ENCODE results near the gene ARHGEF33. TPM values are rescaled to one million over a fixed set of nuclear protein-coding genes. Genes with fewer than 3 reads are reported as not detected.

ARHGEF33 gene
- total RNA-seq, 2 experiments from 2014 or later = 0.38 TPM; not detected in 1

DNA sequence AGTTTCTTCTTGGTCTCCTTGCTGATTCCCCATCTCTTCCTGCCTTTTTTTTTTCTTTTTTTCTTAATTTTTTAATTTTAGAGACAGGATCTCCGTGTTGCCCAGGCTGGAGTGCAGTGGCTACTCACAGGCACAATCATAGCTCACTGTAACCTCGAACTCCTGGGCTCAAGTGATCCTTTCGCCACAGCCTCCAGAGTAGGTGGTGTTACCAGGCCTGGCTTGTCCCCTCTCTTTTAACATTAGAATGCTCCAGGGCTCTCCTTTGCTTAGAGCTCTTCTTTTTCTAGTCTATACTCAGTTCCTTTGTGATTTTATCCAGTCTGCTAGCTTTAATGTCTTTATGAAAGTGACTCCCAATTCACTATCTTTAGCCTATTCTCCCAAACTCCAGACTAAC is 89.2 kb downstream of the ARHGEF33 start:
- Histone ChIP-seq H2AFZ (ENCODE audit: low read length) (no peak overlapping the region), H3K27ac (ENCODE audit: low read depth, low read length, poor library complexity, severe bottlenecking) (no peak overlapping the region), H3K79me2 (ENCODE audit: insufficient read depth, low read depth, low read length) (no peaks in the 10 kb centered on the region), H3K4me3 (ENCODE audit: low read depth, low read length, poor library complexity, severe bottlenecking) (no peak overlapping the region), H3K4me1 (ENCODE audit: insufficient read depth, low read length, poor library complexity, severe bottlenecking) (no peaks in the 10 kb centered on the region), H4K20me1 (ENCODE audit: insufficient read depth, low read length) (no peaks in the 10 kb centered on the region), H3K9me3 (ENCODE audit: low read length) (no peaks in the 10 kb centered on the region), H3K9me2 (ENCODE audit: insufficient read depth, low read length) (no peaks in the 10 kb centered on the region), H3K36me3 (ENCODE audit: insufficient read depth, low read length) (peaks cover 2% of the 10 kb centered on the region; the same call in 1 of the 2 replicates), H3K4me2 (ENCODE audit: low read length) (no peak overlapping the region)
- no TSS peak for BruUV-seq (replicated peaks)
- intact Hi-C loops (cut with micrococcal nuclease; ENCODE audit: unreplicated experiment) = no loop called here
- CTCF ChIA-PET (ENCODE audit: unreplicated experiment) = interaction anchor here (0.7 kb wide), 1 partner anchor 11 kb away, joined by 3 read pairs; no protein-coding TSS in a partner anchor
- POLR2A ChIA-PET = interaction anchor here (1.6 kb wide), 1 partner anchor 9 kb away, joined by 5 read pairs; no protein-coding TSS in a partner anchor
- TF ChIP-seq EZH2phosphoT487 (IDR thresholded peaks at IDR 0.05; ENCODE audit: borderline replicate concordance, low read depth, low read length) = no peak
- TF ChIP-seq, protein P1, sequence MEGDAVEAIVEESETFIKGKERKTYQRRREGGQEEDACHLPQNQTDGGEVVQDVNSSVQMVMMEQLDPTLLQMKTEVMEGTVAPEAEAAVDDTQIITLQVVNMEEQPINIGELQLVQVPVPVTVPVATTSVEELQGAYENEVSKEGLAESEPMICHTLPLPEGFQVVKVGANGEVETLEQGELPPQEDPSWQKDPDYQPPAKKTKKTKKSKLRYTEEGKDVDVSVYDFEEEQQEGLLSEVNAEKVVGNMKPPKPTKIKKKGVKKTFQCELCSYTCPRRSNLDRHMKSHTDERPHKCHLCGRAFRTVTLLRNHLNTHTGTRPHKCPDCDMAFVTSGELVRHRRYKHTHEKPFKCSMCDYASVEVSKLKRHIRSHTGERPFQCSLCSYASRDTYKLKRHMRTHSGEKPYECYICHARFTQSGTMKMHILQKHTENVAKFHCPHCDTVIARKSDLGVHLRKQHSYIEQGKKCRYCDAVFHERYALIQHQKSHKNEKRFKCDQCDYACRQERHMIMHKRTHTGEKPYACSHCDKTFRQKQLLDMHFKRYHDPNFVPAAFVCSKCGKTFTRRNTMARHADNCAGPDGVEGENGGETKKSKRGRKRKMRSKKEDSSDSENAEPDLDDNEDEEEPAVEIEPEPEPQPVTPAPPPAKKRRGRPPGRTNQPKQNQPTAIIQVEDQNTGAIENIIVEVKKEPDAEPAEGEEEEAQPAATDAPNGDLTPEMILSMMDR (conservative IDR thresholded peaks at IDR 0.05; ENCODE audit: low read length) = no peak
- no peak for DNase-seq (ENCODE audit: low spot score)

DNA sequence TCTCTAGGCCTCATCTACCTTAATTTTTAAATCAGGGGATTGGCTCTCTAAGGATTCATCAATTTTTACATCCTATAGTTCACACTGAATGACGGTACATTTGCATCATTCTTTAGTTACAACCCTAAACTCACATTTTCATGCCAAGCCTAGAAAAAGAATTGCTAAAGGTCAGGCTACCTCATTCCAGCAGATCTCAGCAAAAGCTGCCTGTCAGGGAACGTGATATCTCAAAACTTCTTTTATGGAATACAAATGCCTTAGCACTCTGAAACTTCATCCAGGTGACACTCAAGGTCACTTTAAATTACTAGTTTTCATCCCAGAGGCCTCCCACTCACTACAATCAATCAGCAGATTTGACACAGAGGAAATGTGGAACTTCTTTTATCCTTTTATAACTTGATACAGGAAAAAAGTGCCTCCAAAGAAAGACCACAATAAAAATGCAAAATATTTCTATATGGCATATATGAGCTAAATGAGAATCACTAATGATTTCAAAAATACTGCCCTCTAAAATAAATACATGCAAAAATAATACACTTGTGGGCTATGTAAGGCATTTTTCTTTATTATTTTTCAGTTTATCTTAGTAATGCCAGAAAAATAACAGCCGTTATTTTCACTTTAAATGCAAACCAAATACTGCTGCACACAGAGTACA is 91.5 kb downstream of the ARHGEF33 start:
- Histone ChIP-seq H3K36me3 (ENCODE audit: insufficient read depth, low read length) (peaks cover 19% of the 10 kb centered on the region), H3K79me2 (ENCODE audit: insufficient read depth, low read depth, low read length) (no peaks in the 10 kb centered on the region), H3K4me1 (ENCODE audit: insufficient read depth, low read length, poor library complexity, severe bottlenecking) (no peaks in the 10 kb centered on the region), H4K20me1 (ENCODE audit: insufficient read depth, low read length) (no peaks in the 10 kb centered on the region), H3K4me2 (ENCODE audit: low read length) (no peak overlapping the region), H3K4me3 (ENCODE audit: low read depth, low read length, poor library complexity, severe bottlenecking) (no peak overlapping the region), H3K9me2 (ENCODE audit: insufficient read depth, low read length) (no peaks in the 10 kb centered on the region), H3K9me3 (ENCODE audit: low read length) (no peaks in the 10 kb centered on the region), H3K27ac (ENCODE audit: low read depth, low read length, poor library complexity, severe bottlenecking) (no peak overlapping the region), H2AFZ (ENCODE audit: low read length) (no peak overlapping the region)
- BruUV-seq (replicated peaks) = no TSS peak
- POLR2A ChIA-PET = interaction anchor here (1.0 kb wide), 1 partner anchor 33 kb away, joined by 3 read pairs; no protein-coding TSS in a partner anchor
- DNase-seq (ENCODE audit: low spot score) = no peak
- CTCF ChIA-PET (ENCODE audit: unreplicated experiment) = no interaction called here
- intact Hi-C loops (cut with micrococcal nuclease; ENCODE audit: unreplicated experiment) = no loop called here
- TF ChIP-seq, protein P1 (conservative IDR thresholded peaks at IDR 0.05; ENCODE audit: low read length) = no peak
- no peak for TF ChIP-seq EZH2phosphoT487 (IDR thresholded peaks at IDR 0.05; ENCODE audit: borderline replicate concordance, low read depth, low read length)

DNA sequence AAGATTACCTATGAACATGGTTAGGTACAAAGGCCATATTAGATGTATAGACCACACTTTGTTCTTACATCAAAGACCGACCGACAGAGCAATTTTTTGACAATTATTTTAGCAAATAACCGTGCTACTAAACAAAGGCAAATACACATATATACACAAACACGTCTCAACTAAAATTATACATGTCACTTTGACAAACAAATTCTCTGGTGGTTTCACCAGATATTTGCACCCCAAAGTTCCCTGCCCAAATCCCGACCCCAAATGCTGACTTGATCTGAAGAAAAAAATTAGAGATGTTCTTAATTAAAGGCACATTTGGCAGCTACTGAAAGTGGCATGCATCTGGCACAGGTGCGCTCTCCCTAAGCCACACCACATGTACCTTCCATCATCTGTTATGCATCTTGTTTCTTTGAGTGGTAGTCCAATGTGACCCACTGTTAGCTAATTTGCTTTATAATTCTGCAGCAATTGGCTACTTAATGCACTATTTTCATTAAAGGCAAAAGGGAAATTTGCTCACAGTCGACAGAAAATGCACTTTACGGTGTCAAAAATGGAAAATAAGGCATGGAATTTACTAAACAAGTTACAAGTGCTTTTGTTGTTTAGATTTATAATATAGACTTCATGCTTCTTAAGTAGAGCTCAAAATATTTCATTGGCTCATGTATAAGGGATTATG is 92.1 kb downstream of the ARHGEF33 start:
- intact Hi-C loops (cut with micrococcal nuclease; ENCODE audit: unreplicated experiment) = no loop called here
- Histone ChIP-seq H3K36me3 (ENCODE audit: insufficient read depth, low read length) (peaks cover 19% of the 10 kb centered on the region), H2AFZ (ENCODE audit: low read length) (no peak overlapping the region), H3K4me2 (ENCODE audit: low read length) (no peak overlapping the region), H3K4me1 (ENCODE audit: insufficient read depth, low read length, poor library complexity, severe bottlenecking) (no peaks in the 10 kb centered on the region), H3K4me3 (ENCODE audit: low read depth, low read length, poor library complexity, severe bottlenecking) (no peak overlapping the region), H3K9me3 (ENCODE audit: low read length) (no peaks in the 10 kb centered on the region), H3K9me2 (ENCODE audit: insufficient read depth, low read length) (no peaks in the 10 kb centered on the region), H3K27ac (ENCODE audit: low read depth, low read length, poor library complexity, severe bottlenecking) (no peak overlapping the region), H3K79me2 (ENCODE audit: insufficient read depth, low read depth, low read length) (no peaks in the 10 kb centered on the region), H4K20me1 (ENCODE audit: insufficient read depth, low read length) (no peaks in the 10 kb centered on the region)
- DNase-seq (ENCODE audit: low spot score) = no peak
- ChIA-PET CTCF (ENCODE audit: unreplicated experiment) (no interaction called here), POLR2A (interaction anchor here (0.6 kb wide), 1 partner anchor 243 kb away, joined by 3 read pairs; no protein-coding TSS in a partner anchor)
- TF ChIP-seq, protein P1 (conservative IDR thresholded peaks at IDR 0.05; ENCODE audit: low read length) = no peak
- TF ChIP-seq EZH2phosphoT487 (IDR thresholded peaks at IDR 0.05; ENCODE audit: borderline replicate concordance, low read depth, low read length) = no peak
- no TSS peak for BruUV-seq (replicated peaks)
